Kidney (tissue), 14 donors: ENCODE data around the gene RNF224. TPM values are rescaled to one million over a fixed set of nuclear protein-coding genes. Genes with fewer than 3 reads are reported as not detected.

Source experiments
- DNase-seq, 5 donors: peaks; one replicate each; pipeline ENCODE4 v3.0.0-alpha.2; 2013 to 2020
- FAIRE-seq: peaks from 2 replicates; lab custom pipeline; 2012; peaks lifted over from hg19 to GRCh38; lab: Jason Lieb, UNC
- H3K27ac ChIP-seq, 2 donors: one replicate each; pipeline ENCODE4 v1.7.0; 2013; ENCODE audit warnings: low read depth in 2 of 2, low read length in 2 of 2, inconsistent platforms in 1 of 2
- H3K27me3 ChIP-seq: one replicate; pipeline ENCODE4 v1.7.1; 2013; ENCODE audit warnings: low read length, inconsistent platforms; ENCODE audit not compliant: control insufficient read depth, insufficient read depth
- H3K36me3 ChIP-seq, 3 donors: one replicate each; pipeline versions ENCODE4 v1.7.0 to v1.7.1; 2013; ENCODE audit warnings: low read length in 3 of 3, control low read depth in 1 of 3, inconsistent platforms in 1 of 3; ENCODE audit not compliant: insufficient read depth in 3 of 3, control insufficient read depth in 2 of 3
- H3K4me1 ChIP-seq, 3 donors: one replicate each; pipeline versions ENCODE4 v1.7.0 to v1.7.1; 2013; ENCODE audit warnings: low read length in 3 of 3, inconsistent platforms in 1 of 3, low read depth in 1 of 3; ENCODE audit not compliant: control insufficient read depth in 2 of 3, insufficient read depth in 2 of 3
- H3K4me3 ChIP-seq, 3 donors: one replicate each; pipeline versions ENCODE4 v1.7.0 to v1.8.1; 2013; ENCODE audit warnings: low read length in 3 of 3, control low read depth in 1 of 3, inconsistent platforms in 1 of 3
- H3K9ac ChIP-seq, 3 donors: one replicate each; pipeline versions ENCODE4 v1.7.0 to v1.7.1; 2013; ENCODE audit warnings: low read length in 3 of 3, control low read depth in 1 of 3, inconsistent platforms in 1 of 3
- H3K9me3 ChIP-seq, 3 donors: one replicate each; pipeline versions ENCODE4 v1.7.0 to v1.7.1; 2013; ENCODE audit warnings: low read length in 3 of 3, control low read depth in 1 of 3, inconsistent platforms in 1 of 3; ENCODE audit not compliant: control insufficient read depth in 2 of 3, insufficient read depth in 1 of 3
- CTCF ChIP-seq: IDR thresholded peaks from 3 replicates; pipeline ENCODE4 v1.5.1; 2012; ENCODE audit warnings: mild to moderate bottlenecking, moderate library complexity, borderline replicate concordance; ENCODE audit not compliant: insufficient read depth; ENCODE audit errors: extremely low read depth
- intact Hi-C: fragments of 100-400 bp; cut with DNase I; formaldehyde crosslinking; loops from one replicate; pipeline ENCODE4 v1.11.1; 2022
- polyA plus RNA-seq: library from polyadenylated mRNA; stranded (reverse); fragments of 350-450 nt; fragmentation: Illumina TruSeq; extraction: RNeasy Lipid Tissue Mini Kit (QIAGEN cat#74804); gene quantifications from one replicate; pipeline ENCODE4 v1.2.3, GENCODE V29; 2014; ENCODE audit warnings: low read depth, low replicate concordance; ENCODE audit not compliant: insufficient read depth
- total RNA-seq: library from RNA; stranded (reverse); fragmentation: NEBNext Ultra II Directional; extraction: Animal tissue kit (Norgen Biotek cat#: 25700); gene quantifications from one replicate; pipeline ENCODE4 v1.2.1, GENCODE V29; 2021
- donor health status: control.
- donor health status: control.
- donor health status: control.
- donor health status: control.
- donor health status: control.
- donor health status: DM: yes; HTN: yes; CAD: no.
- donor health status: Normal renal cell carcinoma (clear cell type).

RNF224 gene
- total and polyA plus RNA-seq, 2 donors from 2014 or later: 0.80 to 0.85 TPM

- no peaks in the 10 kb centered on the region for H3K27me3 ChIP-seq
- peaks cover 0 to 9% (median 0%) of the 10 kb centered on the region in 3 donors for H3K4me1 ChIP-seq
- no peak overlapping the region for H3K9ac ChIP-seq
- no peak for TF ChIP-seq CTCF
- FAIRE-seq: no peak
- no peak for DNase-seq
- intact Hi-C loops: no loop called here
- H3K4me3 ChIP-seq: no peak overlapping the region
- peaks cover 0 to 2% (median 0%) of the 10 kb centered on the region in 3 donors for H3K36me3 ChIP-seq
- no peak overlapping the region for H3K27ac ChIP-seq
- H3K9me3 ChIP-seq: no peaks in the 10 kb centered on the region
Measured at GRCh38 chr9:137212520-137212919, 14.8 kb upstream of the RNF224 start.

- no peak for DNase-seq
- Histone ChIP-seq H3K36me3 (peaks cover 0 to 2% (median 0%) of the 10 kb centered on the region in 3 donors), H3K9ac (no peak overlapping the region), H3K4me3 (no peak overlapping the region), H3K27me3 (no peaks in the 10 kb centered on the region), H3K9me3 (no peaks in the 10 kb centered on the region), H3K4me1 (peaks cover 0 to 16% (median 0%) of the 10 kb centered on the region in 3 donors), H3K27ac (no peak overlapping the region)
- intact Hi-C loops: no loop called here
- FAIRE-seq: no peak
- TF ChIP-seq CTCF: no peak
Measured at GRCh38 chr9:137213160-137214060, 13.9 kb upstream of the RNF224 start.

- Histone ChIP-seq H3K4me1 (peaks cover 0 to 21% (median 0%) of the 10 kb centered on the region in 3 donors), H3K4me3 (no peak overlapping the region), H3K9me3 (no peaks in the 10 kb centered on the region), H3K36me3 (peaks cover 0 to 2% (median 0%) of the 10 kb centered on the region in 3 donors), H3K27ac (no peak overlapping the region), H3K9ac (no peak overlapping the region), H3K27me3 (no peaks in the 10 kb centered on the region)
- DNase-seq (no peak), FAIRE-seq (no peak)
- no peak for TF ChIP-seq CTCF
- intact Hi-C loops: no loop called here
Measured at GRCh38 chr9:137214620-137215019, 12.7 kb upstream of the RNF224 start.
